ENCODE data around the gene ATP1A2.

GRCh38 chr1:160167056-160167455, 51.5 kb downstream of the ATP1A2 start:
- TF ChIP-seq POLR2AphosphoS5 (IDR thresholded peaks at IDR 0.05) (no peak), CTCF (IDR thresholded peaks at IDR 0.05) (no peak), POLR2A (IDR thresholded peaks at IDR 0.05) (no peak), EP300 (IDR thresholded peaks at IDR 0.05) (no peak)
